ENCODE data around the gene PPP1R1A.

- TF ChIP-seq CTCF (conservative IDR thresholded peaks at IDR 0.05; ENCODE audit: low read length) (no peak), EZH2phosphoT487 (IDR thresholded peaks at IDR 0.05; ENCODE audit: borderline replicate concordance, low read depth, low read length) (no peak)
Measured at GRCh38 chr12:54546511-54546910, 41.9 kb downstream of the PPP1R1A start.

Data from OCI-LY7 (cell line).